HG03342 (cell line): ENCODE results near the gene RNF19B.

Experiments used
- ATAC-seq: cut with Tn5 transposase; IDR thresholded peaks from one replicate; pipeline ENCODE4 v1.9.1; 2021; ENCODE audit warnings: mild to moderate bottlenecking, moderate library complexity; ENCODE audit not compliant: unreplicated experiment

Gene RNF19B

DNA sequence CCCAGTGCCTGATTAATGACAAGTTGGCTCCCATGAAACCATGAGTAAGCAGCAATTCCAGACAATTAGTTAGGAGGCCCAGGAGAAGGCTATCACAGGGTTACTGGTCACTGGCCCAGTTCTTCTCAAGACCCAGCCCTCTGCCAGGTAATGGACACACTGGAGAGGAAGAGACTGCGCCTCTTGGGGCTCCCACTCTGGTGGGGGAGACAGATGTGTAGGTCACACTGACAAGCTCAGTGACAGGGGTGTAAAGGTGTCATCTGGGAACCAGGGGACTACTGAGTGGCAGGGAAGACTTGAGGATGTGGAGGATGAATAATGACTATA, 73.4 kb downstream of the RNF19B start:
- ATAC-seq = no peak

DNA sequence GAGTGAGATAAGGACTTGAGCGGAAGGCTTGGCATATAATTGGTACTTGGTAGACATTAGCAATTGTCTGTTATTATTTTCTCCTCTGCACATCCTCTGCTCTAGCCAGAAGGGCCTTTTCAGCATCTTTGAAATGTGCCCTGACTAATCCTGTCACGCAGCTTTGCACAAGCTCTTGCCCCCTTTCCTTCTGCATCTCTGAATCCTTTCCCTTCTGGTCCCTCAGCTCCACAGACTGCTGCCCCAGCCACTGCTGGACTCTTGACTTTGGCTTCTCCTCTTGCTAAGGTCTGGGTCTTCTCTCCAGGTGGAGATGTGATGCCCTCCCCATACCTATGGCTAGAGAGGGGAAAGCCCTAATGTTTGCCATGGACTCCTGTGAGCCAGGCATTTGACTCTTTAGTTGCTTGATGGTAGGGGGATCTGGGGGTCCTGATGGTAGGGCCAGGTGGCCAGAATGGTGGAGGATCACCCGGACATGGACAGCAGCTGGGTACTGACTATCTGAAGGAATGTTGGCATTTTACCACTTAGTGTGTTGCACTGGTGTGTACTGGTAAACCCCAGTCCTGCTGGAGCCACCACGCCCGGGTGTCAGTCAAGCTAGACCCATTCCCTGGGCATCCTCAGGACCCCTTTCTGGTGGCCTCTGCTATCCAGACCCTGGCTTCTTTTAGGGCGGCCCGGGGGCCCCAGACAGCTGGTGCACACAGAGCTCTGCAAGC, 73.9 kb downstream of the RNF19B start:
- no peak for ATAC-seq

DNA sequence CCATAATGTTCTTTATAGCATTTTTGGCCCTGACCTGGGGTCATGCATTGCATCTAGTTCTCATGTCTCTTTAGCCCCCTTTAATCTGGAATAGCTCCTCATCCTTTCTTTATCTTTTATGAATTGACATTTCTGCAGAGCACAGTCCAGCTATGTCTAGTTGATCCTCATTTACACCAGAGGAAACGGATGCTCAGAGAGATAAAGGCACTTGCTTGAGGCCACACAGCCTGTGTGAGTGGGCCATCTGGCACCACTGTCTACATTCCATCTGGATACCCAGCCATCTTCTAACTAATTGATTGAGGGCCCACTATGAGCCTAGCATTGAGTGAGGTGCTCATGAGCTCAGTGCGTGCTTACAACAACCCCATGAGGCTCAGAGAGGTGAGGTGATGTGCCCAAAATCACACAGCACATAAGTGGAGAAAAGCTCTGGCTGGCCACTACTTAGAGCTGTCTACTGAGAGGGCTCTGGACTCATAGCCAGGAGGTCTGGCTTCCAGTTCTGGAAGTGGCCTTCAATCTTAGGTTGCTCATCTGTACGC, 74.8 kb downstream of the RNF19B start:
- ATAC-seq = no peak

DNA sequence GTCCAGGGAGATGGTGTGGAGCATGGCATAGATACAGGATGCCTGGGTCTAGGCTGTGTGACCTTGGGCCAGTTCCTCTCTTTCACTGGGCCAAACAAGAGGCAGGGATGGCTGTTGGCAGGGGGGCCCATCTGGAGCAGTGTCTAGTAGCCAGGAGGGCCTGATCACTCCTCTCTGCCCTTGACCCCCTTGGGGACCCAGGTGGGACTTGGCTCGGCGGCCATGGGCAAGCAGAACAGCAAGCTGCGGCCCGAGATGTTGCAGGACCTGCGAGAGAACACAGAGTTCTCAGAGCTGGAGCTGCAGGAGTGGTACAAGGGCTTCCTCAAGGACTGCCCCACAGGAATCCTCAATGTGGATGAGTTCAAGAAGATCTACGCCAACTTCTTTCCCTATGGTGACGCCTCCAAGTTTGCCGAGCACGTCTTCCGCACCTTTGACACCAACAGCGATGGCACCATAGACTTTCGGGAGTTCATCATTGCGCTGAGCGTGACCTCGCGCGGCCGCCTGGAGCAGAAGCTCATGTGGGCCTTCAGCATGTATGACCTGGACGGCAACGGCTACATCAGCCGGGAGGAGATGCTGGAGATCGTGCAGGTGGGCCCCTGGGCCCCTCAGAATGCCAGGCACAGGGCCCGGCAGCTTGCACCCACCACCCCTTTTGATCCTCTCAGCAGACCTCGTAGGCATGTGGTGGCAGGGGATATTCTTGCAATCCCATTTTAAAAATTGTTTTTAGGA, 75.8 kb downstream of the RNF19B start:
- no peak for ATAC-seq

DNA sequence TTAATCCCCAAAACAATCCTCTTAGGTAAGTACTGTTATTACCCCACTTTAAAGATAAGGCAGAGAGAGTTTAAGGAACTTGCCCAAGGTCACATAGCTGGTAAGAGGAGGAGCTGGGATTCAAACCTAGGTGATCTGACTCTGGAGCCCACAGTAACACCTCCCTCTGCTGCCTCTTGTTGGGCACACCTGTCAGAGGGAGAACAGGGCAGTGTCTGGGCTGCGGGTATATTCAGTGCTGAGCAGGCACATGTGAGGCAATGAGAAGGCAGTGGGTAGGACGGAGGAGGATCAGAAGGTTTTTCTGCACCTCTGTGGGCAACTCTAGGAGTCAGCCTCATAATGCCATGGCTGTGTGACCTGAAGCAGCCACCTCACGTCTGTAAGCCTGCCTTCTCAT, 76.5 kb downstream of the RNF19B start:
- ATAC-seq = no peak

DNA sequence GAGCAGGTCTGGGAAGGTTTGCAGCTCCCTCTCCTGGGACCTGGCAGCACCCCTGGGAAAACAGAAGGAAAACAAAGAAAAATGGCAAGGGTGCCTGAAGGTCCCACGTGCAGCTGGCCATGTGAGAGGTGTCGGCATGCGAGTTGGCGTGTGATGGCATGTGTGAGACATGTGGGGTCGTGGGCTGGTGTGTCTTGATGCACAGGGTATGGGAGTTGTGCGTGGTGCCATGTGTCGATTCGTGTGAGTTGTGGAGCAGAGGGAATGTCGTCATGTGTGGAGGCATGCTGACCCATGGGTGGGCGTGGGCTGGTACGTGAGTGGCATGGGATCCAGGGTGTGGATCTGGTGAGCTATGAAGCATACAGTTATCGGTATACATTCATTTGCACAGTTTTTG, 77.0 kb downstream of the RNF19B start:
- no peak for ATAC-seq

DNA sequence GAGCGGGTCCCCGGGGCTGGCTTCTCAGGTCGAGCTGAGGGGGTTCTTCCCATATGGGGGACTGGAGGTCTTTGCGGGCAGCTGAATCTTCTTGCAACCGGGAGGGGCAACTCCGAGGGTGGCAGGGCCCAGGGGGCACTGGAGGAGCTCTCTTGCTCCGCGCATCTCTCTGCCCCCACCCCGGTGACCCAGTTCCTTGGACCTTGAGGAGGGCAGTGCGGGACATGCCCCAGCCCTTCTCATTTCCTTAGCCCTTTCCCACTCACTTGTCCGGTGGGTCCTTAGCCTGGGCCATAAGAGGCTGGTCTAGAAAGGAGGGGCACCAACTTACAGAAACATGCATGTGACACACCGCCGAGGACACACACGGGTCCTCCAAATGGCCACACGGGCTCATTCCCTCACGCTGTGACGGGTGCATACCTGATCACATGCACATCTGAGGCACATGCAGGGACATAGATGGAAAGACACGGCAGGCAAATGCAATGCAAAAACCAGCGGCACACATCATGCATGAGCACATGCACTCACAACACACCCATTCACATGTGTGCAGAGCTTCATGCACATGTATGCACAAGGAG, 77.7 kb downstream of the RNF19B start:
- ATAC-seq = no peak
